GM12801 (cell line): Measurements from ENCODE around the gene NCKAP5.

ENCODE experiments used
- CTCF ChIP-seq: IDR thresholded peaks from one replicate; pipeline ENCODE4 v1.5.1; 2011; ENCODE audit warnings: control low read depth; ENCODE audit not compliant: insufficient read length; ENCODE audit errors: extremely low read depth

The NCKAP5 gene

GRCh38 chr2:133532919-133533318 lies 35.3 kb downstream of the NCKAP5 start:
- no peak for TF ChIP-seq CTCF

GRCh38 chr2:133531382-133531781 lies 36.9 kb downstream of the NCKAP5 start:
- no peak for TF ChIP-seq CTCF

- no peak for TF ChIP-seq CTCF
Measured at GRCh38 chr2:133530645-133531044, 37.6 kb downstream of the NCKAP5 start.

- TF ChIP-seq CTCF = no peak
Measured at GRCh38 chr2:133526530-133527300, 41.5 kb downstream of the NCKAP5 start.

GRCh38 chr2:133525613-133526529 lies 42.4 kb downstream of the NCKAP5 start:
- TF ChIP-seq CTCF = no peak

- TF ChIP-seq CTCF = no peak
Measured at GRCh38 chr2:133525090-133525489, 43.2 kb downstream of the NCKAP5 start.

GRCh38 chr2:133523406-133523805 lies 44.9 kb downstream of the NCKAP5 start:
- no peak for TF ChIP-seq CTCF
